ENCODE results near the gene SPATA32. TPM values are rescaled to one million over a fixed set of nuclear protein-coding genes. Genes with fewer than 3 reads are reported as not detected.

SPATA32 gene
- total RNA-seq, 1 experiment from 2014 or later, result 0.85 TPM

- no TSS peak for BruUV-seq (replicated peaks)
These were observed 9.7 kb upstream of the SPATA32 start for GRCh38 chr17:45271603-45272002.

GRCh38 chr17:45270828-45271418 lies 9.0 kb upstream of the SPATA32 start:
- BruUV-seq (replicated peaks), result no TSS peak
- intact Hi-C loops (cut with micrococcal nuclease; ENCODE audit: unreplicated experiment), result no loop called here

More at GRCh38 chr17:45271603-45272002, 9.7 kb upstream of the SPATA32 start:
- intact Hi-C loops (cut with micrococcal nuclease; ENCODE audit: unreplicated experiment), result no loop called here
- CTCF ChIA-PET, result interaction anchor here (1.4 kb wide), 1 partner anchor 52 kb away, joined by 4 read pairs; no protein-coding TSS in a partner anchor
- Mint-ChIP-seq H3K27me3 (ENCODE audit: unreplicated experiment) (no peaks in the 10 kb centered on the region), H3K9me3 (ENCODE audit: low read depth, unreplicated experiment) (no peaks in the 10 kb centered on the region), H3K4me3 (ENCODE audit: low read depth, unreplicated experiment) (no peak overlapping the region), H3K36me3 (ENCODE audit: insufficient read depth, unreplicated experiment) (peaks cover 89% of the 10 kb centered on the region), H3K27ac (ENCODE audit: unreplicated experiment) (no peak overlapping the region), H3K4me1 (ENCODE audit: low read depth, unreplicated experiment) (no peaks in the 10 kb centered on the region)
- no peak for DNase-seq
- no peak for TF ChIP-seq CTCF (IDR thresholded peaks at IDR 0.05; ENCODE audit: unreplicated experiment)

GRCh38 chr17:45269912-45270311 lies 8.0 kb upstream of the SPATA32 start:
- peaks cover 80% of the 10 kb centered on the region for H3K36me3 Mint-ChIP-seq (ENCODE audit: insufficient read depth, unreplicated experiment)
- no peak overlapping the region for H3K4me3 Mint-ChIP-seq (ENCODE audit: low read depth, unreplicated experiment)
- no peaks in the 10 kb centered on the region for H3K27me3 Mint-ChIP-seq (ENCODE audit: unreplicated experiment)
- no peak for TF ChIP-seq CTCF (IDR thresholded peaks at IDR 0.05; ENCODE audit: unreplicated experiment)
- intact Hi-C loops (cut with micrococcal nuclease; ENCODE audit: unreplicated experiment), result no loop called here
- peaks cover 6% of the 10 kb centered on the region for H3K4me1 Mint-ChIP-seq (ENCODE audit: low read depth, unreplicated experiment)
- no TSS peak for BruUV-seq (replicated peaks)
- no peaks in the 10 kb centered on the region for H3K9me3 Mint-ChIP-seq (ENCODE audit: low read depth, unreplicated experiment)
- H3K27ac Mint-ChIP-seq (ENCODE audit: unreplicated experiment), result no peak overlapping the region
- DNase-seq, result no peak
- CTCF ChIA-PET, result interaction anchor here (0.6 to 0.9 kb wide), 2 partner anchors 43 to 102 kb away, joined by 3 read pairs; no protein-coding TSS in a partner anchor

More at GRCh38 chr17:45270828-45271418, 9.0 kb upstream of the SPATA32 start:
- H3K27me3 Mint-ChIP-seq (ENCODE audit: unreplicated experiment), result no peaks in the 10 kb centered on the region
- no peak overlapping the region for H3K27ac Mint-ChIP-seq (ENCODE audit: unreplicated experiment)
- DNase-seq, result peak; percentile 49
- H3K4me1 Mint-ChIP-seq (ENCODE audit: low read depth, unreplicated experiment), result peaks cover 3% of the 10 kb centered on the region
- no peak overlapping the region for H3K4me3 Mint-ChIP-seq (ENCODE audit: low read depth, unreplicated experiment)
- peak; percentile 64 for TF ChIP-seq CTCF (IDR thresholded peaks at IDR 0.05; ENCODE audit: unreplicated experiment)
- no peaks in the 10 kb centered on the region for H3K9me3 Mint-ChIP-seq (ENCODE audit: low read depth, unreplicated experiment)
- peaks cover 84% of the 10 kb centered on the region for H3K36me3 Mint-ChIP-seq (ENCODE audit: insufficient read depth, unreplicated experiment)
- CTCF ChIA-PET, result no interaction called here

- no peaks in the 10 kb centered on the region for H3K9me3 Mint-ChIP-seq (ENCODE audit: low read depth, unreplicated experiment)
- CTCF ChIA-PET, result no interaction called here
- no peak overlapping the region for H3K4me3 Mint-ChIP-seq (ENCODE audit: low read depth, unreplicated experiment)
- H3K27me3 Mint-ChIP-seq (ENCODE audit: unreplicated experiment), result no peaks in the 10 kb centered on the region
- peaks cover 75% of the 10 kb centered on the region for H3K36me3 Mint-ChIP-seq (ENCODE audit: insufficient read depth, unreplicated experiment)
- H3K27ac Mint-ChIP-seq (ENCODE audit: unreplicated experiment), result peak overlapping the region; percentile 25
- no TSS peak for BruUV-seq (replicated peaks)
- H3K4me1 Mint-ChIP-seq (ENCODE audit: low read depth, unreplicated experiment), result peaks cover 6% of the 10 kb centered on the region
- no peak for TF ChIP-seq CTCF (IDR thresholded peaks at IDR 0.05; ENCODE audit: unreplicated experiment)
- intact Hi-C loops (cut with micrococcal nuclease; ENCODE audit: unreplicated experiment), result no loop called here
- DNase-seq, result no peak
These were observed 5.7 kb upstream of the SPATA32 start for GRCh38 chr17:45267436-45268055.

Measured in Calu3 (cell line).